Stimulated activated CD8-positive, alpha-beta memory T cell treated with anti-CD3 and anti-CD28 coated beads, Interleukin-7, amount 100 ng/mL, for 24 hours (primary cell): Measurements from ENCODE around the gene BANP.
"Not testable (repeated sequence)": the region's sequence is repeated elsewhere in the genome, so short reads cannot be mapped to it uniquely, and the experiment has no call there.

Experiments used
- DNase-seq: peaks from one replicate; pipeline ENCODE4 v3.0.0-alpha.2; 2020; ENCODE audit warnings: low read depth

Gene BANP

GRCh38 chr16:88033003-88033740 is 81.9 kb downstream of the BANP start:
- DNase-seq, result not testable (repeated sequence)

GRCh38 chr16:88034770-88035169 is 83.5 kb downstream of the BANP start:
- DNase-seq, result no peak

GRCh38 chr16:88035292-88035691 is 84.1 kb downstream of the BANP start:
- DNase-seq, result no peak

- DNase-seq, result not testable (repeated sequence)
Measured at GRCh38 chr16:88035884-88036639, 84.8 kb downstream of the BANP start.

GRCh38 chr16:88036640-88036996 is 85.4 kb downstream of the BANP start:
- not testable (repeated sequence) for DNase-seq

GRCh38 chr16:88037359-88037758 is 86.1 kb downstream of the BANP start:
- DNase-seq, result not testable (repeated sequence)

- not testable (repeated sequence) for DNase-seq
Measured at GRCh38 chr16:88037876-88038525, 86.8 kb downstream of the BANP start.

GRCh38 chr16:88038526-88038908 is 87.3 kb downstream of the BANP start:
- not testable (repeated sequence) for DNase-seq

GRCh38 chr16:88039591-88039990 is 88.4 kb downstream of the BANP start:
- no peak for DNase-seq

- DNase-seq, result not testable (repeated sequence)
Measured at GRCh38 chr16:88040196-88040876, 89.1 kb downstream of the BANP start.

GRCh38 chr16:88040877-88041244 is 89.6 kb downstream of the BANP start:
- not testable (repeated sequence) for DNase-seq

- DNase-seq, result not testable (repeated sequence)
Measured at GRCh38 chr16:88041506-88041905, 90.3 kb downstream of the BANP start.

GRCh38 chr16:88041986-88042562 is 90.8 kb downstream of the BANP start:
- not testable (repeated sequence) for DNase-seq

- not testable (repeated sequence) for DNase-seq
Measured at GRCh38 chr16:88043208-88043910, 92.1 kb downstream of the BANP start.

- DNase-seq, result not testable (repeated sequence)
Measured at GRCh38 chr16:88044121-88044581, 92.9 kb downstream of the BANP start.

GRCh38 chr16:88045361-88045760 is 94.1 kb downstream of the BANP start:
- not testable (repeated sequence) for DNase-seq

GRCh38 chr16:88045820-88046303 is 94.6 kb downstream of the BANP start:
- DNase-seq, result no peak

- no peak for DNase-seq
Measured at GRCh38 chr16:88047462-88047861, 96.2 kb downstream of the BANP start.

GRCh38 chr16:88048985-88049384 is 97.8 kb downstream of the BANP start:
- DNase-seq, result no peak

- DNase-seq, result no peak
Measured at GRCh38 chr16:88049561-88050545, 98.6 kb downstream of the BANP start.
